ENCODE results near the gene PJA2.
A peak's percentile ranks its signal among the peaks of the same experiment; 100 is the strongest.

Gene PJA2, protein sequence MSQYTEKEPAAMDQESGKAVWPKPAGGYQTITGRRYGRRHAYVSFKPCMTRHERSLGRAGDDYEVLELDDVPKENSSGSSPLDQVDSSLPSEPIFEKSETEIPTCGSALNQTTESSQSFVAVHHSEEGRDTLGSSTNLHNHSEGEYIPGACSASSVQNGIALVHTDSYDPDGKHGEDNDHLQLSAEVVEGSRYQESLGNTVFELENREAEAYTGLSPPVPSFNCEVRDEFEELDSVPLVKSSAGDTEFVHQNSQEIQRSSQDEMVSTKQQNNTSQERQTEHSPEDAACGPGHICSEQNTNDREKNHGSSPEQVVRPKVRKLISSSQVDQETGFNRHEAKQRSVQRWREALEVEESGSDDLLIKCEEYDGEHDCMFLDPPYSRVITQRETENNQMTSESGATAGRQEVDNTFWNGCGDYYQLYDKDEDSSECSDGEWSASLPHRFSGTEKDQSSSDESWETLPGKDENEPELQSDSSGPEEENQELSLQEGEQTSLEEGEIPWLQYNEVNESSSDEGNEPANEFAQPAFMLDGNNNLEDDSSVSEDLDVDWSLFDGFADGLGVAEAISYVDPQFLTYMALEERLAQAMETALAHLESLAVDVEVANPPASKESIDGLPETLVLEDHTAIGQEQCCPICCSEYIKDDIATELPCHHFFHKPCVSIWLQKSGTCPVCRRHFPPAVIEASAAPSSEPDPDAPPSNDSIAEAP

DNA sequence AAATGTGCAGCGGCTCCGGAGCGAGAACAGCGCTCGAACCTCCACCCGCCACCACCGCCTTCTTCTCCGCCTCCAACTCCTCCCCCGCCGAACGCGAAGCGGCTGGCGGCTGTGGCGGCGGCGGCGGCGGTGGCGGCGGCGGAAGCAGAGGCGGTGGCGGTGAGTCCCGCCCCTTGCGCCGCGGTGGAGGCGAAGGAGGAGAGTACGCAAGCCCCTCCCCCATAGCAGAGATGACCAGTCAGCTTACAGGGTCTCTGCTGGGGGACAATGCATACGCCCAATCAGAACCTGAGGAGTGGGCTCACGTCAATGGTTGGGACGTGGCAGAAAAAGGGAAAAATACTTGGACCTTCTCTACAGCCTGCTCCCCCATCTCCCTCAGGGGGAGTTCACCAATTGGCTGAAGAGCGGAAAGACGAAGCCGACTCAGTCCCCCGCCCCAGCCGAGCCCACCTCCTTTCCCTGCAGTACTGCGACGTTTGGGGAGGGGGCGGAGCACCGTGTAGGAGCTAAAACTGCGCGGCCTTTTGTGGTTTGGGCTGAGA lies at the start of gene PJA2:
Gene PJA2 (minus strand): TSS at position 131 of the 545 bp plus-strand sequence. CDS start 26,541 bp downstream, outside the sequence.
- H3K9me2 ChIP-seq (replicated peaks; ENCODE audit: insufficient read depth, low read length): no peaks in the 10 kb centered on the region
- peaks cover 29% of the 10 kb centered on the region for H4K20me1 ChIP-seq (ENCODE audit: low read depth, low read length)
- H3K27me3 ChIP-seq (ENCODE audit: low read length): no peaks in the 10 kb centered on the region
- peaks cover 32% of the 10 kb centered on the region for H3F3A ChIP-seq (ENCODE audit: insufficient read depth)
- H3K27ac ChIP-seq (ENCODE audit: low read depth, low read length): peak within 1 kb of the TSS; percentile 92
- H3K79me2 ChIP-seq (ENCODE audit: insufficient read depth, low read length): peaks cover 43% of the 10 kb centered on the region
- peak within 1 kb of the TSS; percentile 88 for H3K4me3 ChIP-seq (ENCODE audit: insufficient read depth, low read length, poor library complexity, severe bottlenecking)
- H3K36me3 ChIP-seq (ENCODE audit: low read length): no peaks in the 10 kb centered on the region; the same call in 1 of the 2 replicates
- TF ChIP-seq, protein P1, sequence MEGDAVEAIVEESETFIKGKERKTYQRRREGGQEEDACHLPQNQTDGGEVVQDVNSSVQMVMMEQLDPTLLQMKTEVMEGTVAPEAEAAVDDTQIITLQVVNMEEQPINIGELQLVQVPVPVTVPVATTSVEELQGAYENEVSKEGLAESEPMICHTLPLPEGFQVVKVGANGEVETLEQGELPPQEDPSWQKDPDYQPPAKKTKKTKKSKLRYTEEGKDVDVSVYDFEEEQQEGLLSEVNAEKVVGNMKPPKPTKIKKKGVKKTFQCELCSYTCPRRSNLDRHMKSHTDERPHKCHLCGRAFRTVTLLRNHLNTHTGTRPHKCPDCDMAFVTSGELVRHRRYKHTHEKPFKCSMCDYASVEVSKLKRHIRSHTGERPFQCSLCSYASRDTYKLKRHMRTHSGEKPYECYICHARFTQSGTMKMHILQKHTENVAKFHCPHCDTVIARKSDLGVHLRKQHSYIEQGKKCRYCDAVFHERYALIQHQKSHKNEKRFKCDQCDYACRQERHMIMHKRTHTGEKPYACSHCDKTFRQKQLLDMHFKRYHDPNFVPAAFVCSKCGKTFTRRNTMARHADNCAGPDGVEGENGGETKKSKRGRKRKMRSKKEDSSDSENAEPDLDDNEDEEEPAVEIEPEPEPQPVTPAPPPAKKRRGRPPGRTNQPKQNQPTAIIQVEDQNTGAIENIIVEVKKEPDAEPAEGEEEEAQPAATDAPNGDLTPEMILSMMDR (IDR thresholded peaks at IDR 0.05; ENCODE audit: insufficient read depth, low read length, poor library complexity, severe bottlenecking): no peak
- TF ChIP-seq EZH2phosphoT487 (conservative IDR thresholded peaks at IDR 0.05; ENCODE audit: low read length): no peak
- H3K9ac ChIP-seq (ENCODE audit: low read length): peak within 1 kb of the TSS; percentile 90
- H2AFZ ChIP-seq (ENCODE audit: low read depth, low read length, severe bottlenecking): peak within 1 kb of the TSS; percentile 93
- H3K9me3 ChIP-seq (ENCODE audit: insufficient read depth, low read length): no peaks in the 10 kb centered on the region
- H3K4me2 ChIP-seq (ENCODE audit: low read depth, low read length, poor library complexity, severe bottlenecking): peak within 1 kb of the TSS; percentile 88

DNA sequence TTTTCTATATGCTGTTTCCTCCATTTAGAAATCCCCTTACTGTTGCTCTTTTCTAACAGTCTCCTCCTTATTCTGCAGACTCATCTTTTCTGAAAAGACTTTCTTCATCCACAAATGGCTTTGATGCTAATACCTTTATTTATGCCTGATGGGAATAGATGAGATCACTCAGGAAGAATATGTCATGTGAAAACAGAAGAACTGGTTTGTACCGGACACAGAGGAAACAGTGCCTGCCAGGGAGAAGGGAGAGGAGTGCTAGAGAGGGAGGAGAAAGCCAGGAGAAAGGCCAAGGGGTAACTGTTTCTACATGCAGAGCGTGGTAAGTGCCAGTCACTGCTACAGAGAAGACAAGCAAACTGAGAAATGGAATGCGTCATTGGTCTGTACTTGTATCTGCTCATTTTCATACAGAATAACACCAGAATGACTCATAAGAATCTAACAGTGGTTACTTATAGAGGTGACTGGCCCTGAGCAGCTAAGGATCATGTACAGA lies 45.9 kb upstream of the PJA2 start:
- Histone ChIP-seq H3K9me3 (ENCODE audit: insufficient read depth, low read length) (no peaks in the 10 kb centered on the region), H3K9me2 (replicated peaks; ENCODE audit: insufficient read depth, low read length) (no peaks in the 10 kb centered on the region), H2AFZ (ENCODE audit: low read depth, low read length, severe bottlenecking) (no peak overlapping the region), H3K27ac (ENCODE audit: low read depth, low read length) (no peak overlapping the region), H3K4me2 (ENCODE audit: low read depth, low read length, poor library complexity, severe bottlenecking) (no peak overlapping the region), H3K9ac (ENCODE audit: low read length) (no peak overlapping the region), H4K20me1 (ENCODE audit: low read depth, low read length) (no peaks in the 10 kb centered on the region), H3K79me2 (ENCODE audit: insufficient read depth, low read length) (no peaks in the 10 kb centered on the region), H3K27me3 (ENCODE audit: low read length) (no peaks in the 10 kb centered on the region), H3F3A (ENCODE audit: insufficient read depth) (0 out of 2 replicates have a peak, but pooled peaks cover 4% of the 10 kb centered on the region), H3K4me3 (ENCODE audit: insufficient read depth, low read length, poor library complexity, severe bottlenecking) (no peak overlapping the region), H3K36me3 (ENCODE audit: low read length) (no peaks in the 10 kb centered on the region)
- TF ChIP-seq EZH2phosphoT487 (conservative IDR thresholded peaks at IDR 0.05; ENCODE audit: low read length): no peak
- TF ChIP-seq, protein P1 (IDR thresholded peaks at IDR 0.05; ENCODE audit: insufficient read depth, low read length, poor library complexity, severe bottlenecking): no peak

DNA sequence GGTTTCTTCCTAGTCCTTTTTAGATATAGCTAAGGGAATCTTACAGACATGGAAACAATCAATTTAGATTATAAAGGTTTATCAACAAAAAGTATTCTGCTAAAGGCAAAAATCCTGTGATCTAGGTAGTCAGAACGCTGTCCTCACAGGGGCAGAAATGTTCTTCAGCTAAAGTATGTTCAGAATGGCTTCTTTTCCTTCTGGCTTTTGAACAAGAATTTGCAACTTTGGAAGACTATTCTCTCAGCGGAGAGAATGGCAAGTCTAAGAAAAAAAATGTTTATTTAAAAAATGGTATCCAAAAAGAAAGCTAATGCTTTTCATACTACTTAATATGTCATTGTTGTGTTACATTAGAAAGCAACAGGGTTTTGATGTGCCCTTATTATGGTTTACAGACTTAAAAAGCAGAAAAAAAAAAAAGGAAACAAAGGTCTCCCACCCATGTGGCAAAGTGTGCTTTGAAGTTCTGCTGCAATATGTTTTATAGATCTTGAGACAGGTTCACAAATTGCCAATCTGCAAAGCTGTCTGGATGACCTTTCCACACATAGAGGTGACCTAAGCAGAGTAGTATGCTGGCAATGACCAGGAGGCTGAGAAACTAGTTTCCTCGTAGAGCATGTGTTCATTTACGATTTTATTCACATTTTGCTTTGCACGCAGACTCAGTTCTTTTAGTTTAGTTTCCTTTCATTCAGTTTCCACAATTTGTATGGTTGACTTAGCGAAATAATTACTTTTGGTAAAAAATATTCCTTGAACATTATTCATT lies 45.1 kb upstream of the PJA2 start:
- Histone ChIP-seq H4K20me1 (ENCODE audit: low read depth, low read length) (no peaks in the 10 kb centered on the region), H2AFZ (ENCODE audit: low read depth, low read length, severe bottlenecking) (no peak overlapping the region), H3K27ac (ENCODE audit: low read depth, low read length) (no peak overlapping the region), H3K9me3 (ENCODE audit: insufficient read depth, low read length) (no peaks in the 10 kb centered on the region), H3K9me2 (replicated peaks; ENCODE audit: insufficient read depth, low read length) (no peaks in the 10 kb centered on the region), H3K9ac (ENCODE audit: low read length) (no peak overlapping the region), H3K27me3 (ENCODE audit: low read length) (no peaks in the 10 kb centered on the region), H3F3A (ENCODE audit: insufficient read depth) (0 out of 2 replicates have a peak, but pooled peaks cover 9% of the 10 kb centered on the region), H3K79me2 (ENCODE audit: insufficient read depth, low read length) (no peaks in the 10 kb centered on the region), H3K36me3 (ENCODE audit: low read length) (no peaks in the 10 kb centered on the region), H3K4me3 (ENCODE audit: insufficient read depth, low read length, poor library complexity, severe bottlenecking) (no peak overlapping the region), H3K4me2 (ENCODE audit: low read depth, low read length, poor library complexity, severe bottlenecking) (no peak overlapping the region)
- TF ChIP-seq, protein P1 (IDR thresholded peaks at IDR 0.05; ENCODE audit: insufficient read depth, low read length, poor library complexity, severe bottlenecking): no peak

All from SU-DHL-6 (cell line).